ENCODE measurements around the gene PDE4D.
"Not testable (repeated sequence)": the region's sequence is repeated elsewhere in the genome, so short reads cannot be mapped to it uniquely, and the experiment has no call there.

PDE4D gene

DNA sequence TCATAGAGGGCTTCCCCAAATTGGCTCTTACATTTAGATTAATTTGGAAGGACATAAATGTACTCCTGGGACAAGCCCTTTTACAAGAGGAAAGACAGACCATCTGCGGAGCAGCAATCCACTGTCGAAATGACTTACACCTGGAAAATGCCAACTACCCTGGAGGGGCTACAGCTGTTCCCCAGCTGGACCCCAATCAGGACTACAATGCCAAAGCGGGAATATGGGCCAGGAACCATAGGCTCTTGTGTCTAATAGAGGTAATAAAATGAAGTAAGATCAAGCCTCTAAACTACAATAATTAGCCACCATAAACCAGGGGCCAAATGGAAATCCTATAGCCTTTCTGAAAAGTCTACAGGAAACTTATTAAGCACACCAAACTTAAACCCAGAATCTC, 581.3 kb downstream of the PDE4D start:
- no peak for DNase-seq

DNA sequence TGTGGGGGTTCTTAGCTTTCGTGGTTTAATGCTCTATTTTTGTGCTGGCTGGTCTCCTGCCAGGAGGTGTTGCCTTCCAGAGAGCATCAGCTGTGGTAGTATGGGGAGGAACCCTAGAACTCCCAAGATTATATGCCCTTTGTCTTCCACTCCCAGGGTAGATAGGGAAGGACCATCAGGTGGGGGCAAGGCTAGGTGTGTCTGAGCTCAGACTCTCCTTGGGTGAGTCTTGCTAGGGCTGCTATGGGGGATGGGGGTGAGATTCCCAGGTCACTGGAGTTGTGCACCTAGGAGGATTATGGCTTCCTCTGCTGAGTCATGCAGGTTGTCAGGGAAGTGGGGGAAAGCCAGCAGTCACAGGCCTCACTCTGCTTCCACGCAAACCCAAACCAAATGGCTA, 584.8 kb downstream of the PDE4D start:
- not testable (repeated sequence) for DNase-seq

DNA sequence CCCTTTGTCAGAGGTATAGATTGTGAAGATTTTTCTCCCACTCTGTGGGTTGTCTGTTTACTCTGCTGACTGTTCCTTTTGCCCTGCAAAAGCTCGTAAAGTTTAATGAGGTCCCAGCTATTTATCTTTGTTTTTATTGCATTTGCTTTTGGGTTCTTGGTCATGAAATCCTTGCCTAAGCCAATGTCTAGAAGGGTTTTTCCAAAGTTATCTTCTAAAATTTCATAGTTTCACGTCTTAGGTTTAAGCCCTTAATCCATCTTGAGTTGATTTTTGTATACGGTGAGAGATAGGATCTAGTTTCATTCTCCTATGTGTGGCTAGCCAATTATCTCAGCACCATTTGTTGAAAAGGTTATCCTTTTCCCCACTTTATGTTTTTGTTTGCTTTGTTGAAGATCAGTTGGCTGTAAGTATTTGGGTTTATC, 590.2 kb downstream of the PDE4D start:
- DNase-seq, result not testable (repeated sequence)

DNA sequence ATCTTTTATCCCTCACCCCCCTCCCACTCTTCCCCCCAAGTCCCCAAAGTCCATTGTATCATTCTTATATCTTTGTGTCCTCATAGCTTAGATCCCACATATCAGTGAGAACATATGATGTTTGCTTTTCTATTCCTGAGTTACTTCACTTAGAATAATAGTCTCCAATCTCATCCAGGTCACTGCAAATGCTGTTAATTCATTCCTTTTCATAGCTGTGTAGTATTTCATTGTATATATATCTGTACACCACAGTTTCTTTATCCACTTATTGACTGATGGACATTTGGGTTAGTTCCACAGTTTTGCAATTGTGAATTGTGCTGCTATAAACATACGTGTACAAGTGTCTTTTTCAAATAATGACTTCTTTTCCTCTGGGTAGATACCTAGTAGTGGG, 591.0 kb downstream of the PDE4D start:
- not testable (repeated sequence) for DNase-seq

DNA sequence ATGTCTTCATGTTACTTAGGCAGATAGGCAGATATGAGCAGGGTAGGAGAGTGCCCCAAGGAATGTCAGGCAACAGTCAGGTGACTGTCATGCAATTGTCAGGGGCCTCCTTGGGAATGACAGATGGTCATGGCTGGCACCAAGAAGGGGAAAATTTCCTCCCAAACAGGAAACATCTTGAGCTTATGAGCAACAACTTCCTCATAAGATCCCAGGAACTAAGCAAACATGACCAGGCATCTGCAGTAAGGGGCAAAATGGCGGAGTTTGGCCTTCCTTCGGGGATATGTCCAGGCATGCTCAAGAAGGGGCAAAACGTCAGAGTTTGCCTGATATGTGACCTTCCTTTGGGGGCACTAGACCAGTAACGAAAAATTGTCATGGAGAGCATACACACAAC, 591.8 kb downstream of the PDE4D start:
- DNase-seq, result no peak

DNA sequence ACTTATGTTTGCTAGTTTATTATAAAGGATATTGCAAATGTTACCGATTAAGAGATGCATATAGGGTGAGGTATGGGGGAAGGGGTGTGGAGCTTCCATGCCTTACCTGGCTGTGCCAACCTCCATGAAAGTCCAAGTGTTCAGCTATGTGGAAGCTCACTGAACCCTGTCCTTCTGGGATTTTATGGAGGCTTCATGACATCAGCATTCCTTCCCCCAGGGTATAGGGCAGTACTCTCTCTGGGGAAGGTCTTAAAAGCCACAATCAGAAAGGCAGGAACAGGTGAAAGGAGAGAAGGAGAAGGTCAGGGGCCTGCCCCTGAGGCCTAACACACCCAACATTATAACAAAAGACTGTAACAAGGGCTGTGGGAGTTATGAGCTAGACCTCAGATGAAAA, 592.6 kb downstream of the PDE4D start:
- DNase-seq, result no peak

DNA sequence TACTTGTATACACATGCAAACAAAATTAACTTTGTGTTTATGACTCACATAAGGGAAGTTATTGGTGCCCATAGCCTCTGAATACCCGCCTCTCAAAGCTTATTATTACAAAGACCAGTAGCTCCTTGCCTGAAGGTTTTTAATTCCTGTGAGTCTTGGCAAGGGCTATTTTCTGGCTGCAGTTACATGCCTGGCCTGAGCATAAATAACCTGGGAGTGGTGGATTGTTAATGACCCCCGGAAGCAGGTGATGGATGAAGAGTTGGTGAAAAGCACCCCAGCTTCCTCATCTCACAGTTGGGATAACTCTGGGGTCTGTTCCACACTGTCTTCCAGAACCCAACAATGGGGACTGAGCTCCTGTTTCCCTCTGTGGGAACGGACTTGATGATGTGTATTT, 594.5 kb downstream of the PDE4D start:
- no peak for DNase-seq

DNA sequence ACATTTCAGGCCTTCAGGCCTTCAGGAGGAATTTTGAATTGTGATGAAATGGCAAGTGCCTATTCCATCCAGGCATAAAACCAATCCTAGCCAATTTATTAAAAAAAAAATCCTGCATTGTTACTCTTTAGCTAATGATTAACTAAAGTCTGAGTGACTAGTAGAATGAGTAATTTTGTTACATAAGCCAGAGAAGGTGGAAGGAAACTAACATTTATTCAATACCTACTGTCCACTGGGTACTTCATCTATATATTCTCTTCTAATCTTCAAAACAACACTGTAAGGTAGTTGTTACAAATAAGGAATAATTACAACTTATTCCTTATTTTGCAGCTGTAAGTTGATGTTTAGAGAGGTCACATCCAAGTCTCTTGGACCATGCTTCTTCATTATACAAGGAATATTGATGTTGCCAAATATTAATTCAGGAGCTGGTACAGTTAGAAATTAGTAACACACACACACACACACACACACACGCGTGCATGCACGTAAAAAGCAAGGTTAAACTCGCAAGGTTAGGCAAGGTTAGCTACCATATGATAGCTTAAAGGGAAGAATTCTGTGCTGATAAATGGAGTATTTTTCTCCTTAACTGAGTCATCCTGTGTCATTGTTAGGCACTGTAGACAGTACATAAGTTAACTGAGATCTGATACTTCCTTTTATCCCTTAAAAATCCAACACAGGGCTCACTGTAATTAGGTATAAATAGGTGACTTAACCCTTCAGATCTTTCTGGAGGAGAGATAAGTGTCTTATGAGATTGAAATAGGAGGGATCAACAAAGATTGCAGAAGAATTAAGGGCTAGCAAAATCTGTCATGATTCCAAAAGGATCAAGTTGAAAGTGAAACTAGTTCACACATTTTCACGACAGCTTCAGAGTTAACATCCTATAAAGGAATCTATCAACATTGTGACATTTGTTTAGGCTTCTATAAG, 596.9 kb downstream of the PDE4D start:
- no peak for DNase-seq

DNA sequence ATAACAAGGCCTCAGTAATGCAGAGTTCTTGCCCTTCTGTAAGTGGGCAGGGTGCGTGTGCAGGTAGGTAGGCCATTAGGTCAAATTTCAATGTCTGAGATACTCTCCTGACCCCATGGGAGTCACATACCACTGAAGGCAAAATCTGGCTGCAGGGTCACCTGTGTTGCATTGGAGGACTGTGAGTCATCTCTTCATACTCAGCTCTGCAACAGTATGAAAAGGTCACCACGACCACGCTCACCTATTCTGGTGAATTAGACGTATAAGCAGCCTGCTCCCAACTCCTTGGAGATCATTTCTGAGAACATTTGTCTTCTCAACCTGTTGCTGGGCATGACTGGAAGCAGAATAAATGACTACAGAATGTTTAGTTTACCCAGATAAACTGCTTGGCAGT, 599.8 kb downstream of the PDE4D start:
- DNase-seq, result no peak

DNA sequence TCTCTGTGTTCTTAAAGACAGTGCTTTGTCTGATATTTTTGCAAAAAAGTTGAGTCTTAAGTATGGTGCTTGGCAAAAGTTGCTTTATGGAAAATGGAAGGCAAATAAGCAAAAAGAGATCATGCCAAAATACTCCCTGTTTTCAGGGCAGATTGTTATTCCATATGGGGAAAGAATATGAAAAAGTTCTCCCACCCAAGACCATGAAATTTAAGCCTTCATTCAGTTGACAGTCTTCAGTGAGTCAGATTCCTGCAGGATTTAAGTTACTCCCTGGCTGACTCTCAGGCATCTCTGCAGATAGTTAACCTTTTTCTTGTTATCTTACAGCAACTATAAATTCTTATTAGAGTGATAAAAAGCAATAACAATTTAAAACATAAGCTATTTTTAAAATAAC, 601.6 kb downstream of the PDE4D start:
- DNase-seq, result no peak

DNA sequence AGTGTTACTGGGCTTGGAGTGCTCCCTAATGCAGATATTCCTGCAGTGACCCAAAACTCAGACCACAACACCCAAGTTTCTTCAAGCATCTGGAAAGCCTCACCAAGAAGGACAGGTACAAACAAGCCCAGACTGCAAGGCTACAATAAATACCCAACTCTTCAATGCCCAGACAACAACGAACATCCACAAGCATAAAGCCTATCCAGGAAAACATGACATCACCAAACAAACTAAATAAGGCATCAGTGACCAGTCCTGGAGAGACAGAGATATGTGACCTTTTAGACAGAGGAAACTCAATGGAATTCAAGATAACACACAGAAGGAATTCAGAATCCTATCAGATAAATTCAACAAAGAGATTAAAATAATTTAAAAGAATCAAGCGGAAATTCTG, 605.6 kb downstream of the PDE4D start:
- DNase-seq, result no peak

DNA sequence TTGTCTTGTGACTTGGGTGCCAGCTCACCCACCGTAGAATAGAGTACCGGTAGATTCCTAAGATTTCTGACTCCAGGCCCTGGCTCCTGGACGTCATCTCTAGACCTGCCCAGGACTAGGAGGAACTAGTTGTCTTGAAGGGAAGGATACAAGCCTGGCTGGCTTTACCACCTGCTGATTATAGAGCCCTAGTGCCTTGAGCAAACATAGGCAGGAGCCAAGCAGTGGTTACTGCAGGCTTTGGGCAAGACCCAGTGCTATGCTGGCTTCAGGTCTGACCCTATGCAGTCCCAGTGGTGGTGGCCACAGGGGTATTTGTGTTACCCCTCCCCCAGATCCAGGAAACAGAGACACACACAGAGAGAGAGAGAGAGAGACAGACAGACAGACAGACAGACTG, 606.2 kb downstream of the PDE4D start:
- no peak for DNase-seq

DNA sequence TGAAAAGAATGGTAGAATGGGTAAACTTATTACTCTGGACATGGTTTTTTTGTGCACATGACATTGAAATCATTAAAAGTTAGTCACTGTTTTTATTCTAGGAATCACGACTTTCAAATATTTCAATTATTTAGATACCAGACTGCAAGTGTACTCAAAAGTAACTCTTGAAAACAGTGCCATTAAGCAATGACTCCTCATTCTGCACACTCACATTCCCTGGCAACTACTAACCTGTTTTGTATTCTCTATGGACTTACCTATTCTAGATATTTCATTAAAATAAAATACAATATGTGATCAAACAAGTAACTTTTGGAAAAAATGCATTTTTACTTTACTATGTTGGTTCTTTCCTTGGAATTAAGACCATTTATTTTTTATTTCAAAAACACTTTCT, 607.0 kb downstream of the PDE4D start:
- DNase-seq, result no peak

DNA sequence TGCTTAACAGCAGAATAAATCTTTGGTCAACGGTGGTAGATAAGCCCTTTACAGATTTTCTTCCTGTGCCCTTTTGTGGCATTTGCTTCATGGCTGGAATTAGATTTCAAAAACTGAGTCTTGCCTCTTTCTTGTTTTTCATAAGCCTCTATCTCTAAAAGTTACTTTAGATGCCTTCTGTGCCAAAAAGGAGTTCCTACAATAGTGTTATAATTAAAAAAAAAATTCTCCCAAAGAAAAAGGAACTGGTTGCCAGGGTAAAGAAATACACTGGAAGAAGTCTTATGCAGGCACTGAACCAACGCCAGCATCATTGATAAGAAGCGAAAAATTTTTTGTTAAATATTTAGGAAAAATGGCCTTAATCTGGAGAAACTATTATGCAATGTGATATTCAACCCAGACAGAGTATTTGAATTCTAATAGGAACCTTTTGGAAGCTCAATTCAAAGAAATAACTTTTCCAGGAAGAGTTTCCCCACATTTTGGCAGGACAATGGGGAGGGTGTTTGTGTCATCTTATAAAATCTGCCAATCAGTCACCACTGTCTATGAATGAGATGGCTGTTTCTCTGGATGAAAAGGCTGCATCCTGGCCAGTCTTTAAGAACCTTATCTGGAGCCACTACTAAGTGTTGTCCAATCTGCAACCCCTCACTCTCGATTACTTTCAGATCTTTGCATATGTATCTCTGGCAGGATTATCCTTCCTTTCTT, 608.1 kb downstream of the PDE4D start:
- no peak for DNase-seq

DNA sequence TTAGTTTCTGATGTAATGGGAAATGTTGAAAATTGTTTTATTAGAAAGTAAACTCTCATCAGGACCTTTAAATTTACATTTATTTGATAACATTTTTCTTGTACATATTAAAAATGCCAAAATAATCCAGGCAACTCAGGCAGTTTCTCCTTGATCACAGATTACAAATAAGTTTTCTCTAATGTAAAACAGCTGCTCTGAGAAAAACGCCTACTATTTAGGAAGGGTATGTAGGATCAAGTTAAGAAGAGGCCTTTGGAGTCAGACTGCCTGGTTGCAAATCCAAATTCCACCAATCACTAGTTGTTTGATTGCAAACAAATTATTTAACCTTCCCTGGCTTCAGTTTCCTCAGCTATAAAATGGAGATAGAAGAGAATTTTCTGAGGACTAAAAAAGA, 610.8 kb downstream of the PDE4D start:
- no peak for DNase-seq

DNA sequence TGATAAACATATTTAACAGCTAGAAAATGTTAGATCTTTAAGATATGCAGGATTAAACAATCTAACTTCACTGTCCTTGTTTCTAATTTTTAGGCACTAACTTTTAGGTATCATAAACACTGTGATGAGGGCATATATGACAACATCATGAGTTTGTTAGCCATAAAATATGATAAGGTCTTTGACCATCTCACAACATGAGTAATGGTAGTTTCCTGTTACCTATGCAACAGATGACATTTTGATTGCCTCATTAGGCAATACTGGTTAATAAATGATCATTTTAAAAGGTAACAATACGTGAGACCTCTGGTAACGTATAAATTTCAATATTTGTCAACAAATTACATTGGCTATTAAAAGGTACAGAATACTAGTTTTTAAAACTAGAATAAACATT, 613.5 kb downstream of the PDE4D start:
- DNase-seq, result no peak

DNA sequence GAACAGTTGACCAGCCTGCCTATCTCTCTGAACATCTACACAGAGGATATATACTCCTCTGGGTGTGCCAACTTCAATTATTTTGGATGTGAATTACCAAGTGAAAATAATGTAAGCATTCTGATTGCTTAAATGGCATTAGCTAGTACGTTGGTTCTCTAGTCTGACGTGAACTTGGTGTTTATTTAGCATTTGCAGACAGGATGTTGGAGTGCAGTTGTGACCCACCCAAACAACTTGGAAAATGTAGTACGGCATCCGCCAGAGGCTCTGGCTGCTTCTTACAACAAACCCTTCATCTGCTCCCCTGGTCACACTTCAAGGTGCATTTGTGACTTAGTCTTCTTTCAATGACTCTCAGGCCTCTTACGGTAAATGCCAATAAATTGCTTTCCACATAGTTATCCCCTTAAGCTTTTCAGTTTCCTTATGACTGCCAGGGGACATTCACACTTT, 616.6 kb downstream of the PDE4D start:
- DNase-seq, result no peak

DNA sequence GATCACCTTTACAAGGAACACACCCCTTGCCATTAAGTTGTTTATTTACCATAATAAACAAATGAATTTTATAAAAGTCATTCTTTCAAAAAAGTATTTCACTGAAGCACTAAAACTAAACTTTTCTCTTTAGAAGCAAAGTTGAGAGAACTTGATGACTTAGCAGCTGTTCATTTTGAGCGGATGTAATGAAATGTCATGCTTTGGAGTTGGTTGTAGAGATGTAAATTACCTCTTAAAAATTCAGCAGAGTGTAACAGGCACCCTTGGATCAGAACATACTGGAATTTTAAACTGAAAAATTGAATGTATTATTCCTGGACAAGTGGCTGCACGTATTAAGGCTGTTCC, 617.2 kb downstream of the PDE4D start:
- no peak for DNase-seq

DNA sequence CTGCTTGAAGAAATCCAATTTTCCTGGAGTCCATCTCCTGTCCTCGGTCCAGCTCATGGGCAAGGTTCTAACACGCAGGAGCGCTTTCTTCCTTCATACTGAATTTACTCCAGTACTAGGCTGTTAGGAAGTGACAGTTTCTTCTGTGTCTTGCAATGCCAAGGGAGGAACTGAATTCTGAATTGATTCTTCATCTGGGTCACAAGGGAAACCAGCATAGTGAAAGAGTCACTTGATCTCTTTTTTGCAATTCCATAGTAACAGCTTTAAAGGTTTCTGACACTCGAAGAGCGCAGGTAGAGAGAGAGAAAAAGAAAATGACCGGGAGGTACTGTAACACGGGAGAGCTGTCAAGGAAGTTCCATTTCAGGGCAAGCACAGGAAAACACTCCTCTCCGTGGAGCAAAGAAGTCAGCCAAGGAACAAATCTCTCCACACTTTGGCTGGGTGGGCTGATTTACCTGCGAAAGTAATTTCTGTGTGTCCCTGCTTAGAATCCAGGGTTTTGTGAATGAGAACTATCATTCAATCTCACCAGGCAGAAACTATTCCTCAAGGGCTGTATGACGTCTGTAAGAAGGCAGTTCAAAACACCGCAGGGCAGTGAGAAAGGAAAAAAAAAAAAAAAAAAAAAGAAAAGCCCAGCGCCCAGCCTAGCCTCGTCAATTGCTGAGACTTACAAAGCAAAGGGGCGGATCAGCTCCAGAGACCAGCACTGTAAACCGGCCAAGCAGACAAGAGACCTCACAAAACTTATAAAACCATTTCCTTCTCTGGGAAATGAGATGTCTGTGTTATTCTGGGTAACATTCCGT, 617.8 kb downstream of the PDE4D start:
- DNase-seq, result no peak

DNA sequence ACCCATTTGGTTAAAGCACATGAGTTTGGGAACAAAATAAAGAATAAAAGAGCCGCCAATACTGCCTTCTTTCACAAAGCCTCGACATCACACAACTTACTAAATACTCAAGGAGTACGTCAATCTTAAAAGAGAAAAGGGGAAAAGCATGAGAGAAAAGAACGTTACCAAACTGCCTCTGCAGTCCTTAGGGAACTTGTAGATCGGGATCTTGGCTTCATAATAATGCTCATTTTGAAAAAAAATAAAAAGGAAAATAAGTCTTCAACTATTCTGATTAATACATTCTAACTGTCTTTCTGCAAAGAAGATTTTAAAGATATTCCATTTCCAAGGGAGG, 618.4 kb downstream of the PDE4D start:
- no peak for DNase-seq

DNA sequence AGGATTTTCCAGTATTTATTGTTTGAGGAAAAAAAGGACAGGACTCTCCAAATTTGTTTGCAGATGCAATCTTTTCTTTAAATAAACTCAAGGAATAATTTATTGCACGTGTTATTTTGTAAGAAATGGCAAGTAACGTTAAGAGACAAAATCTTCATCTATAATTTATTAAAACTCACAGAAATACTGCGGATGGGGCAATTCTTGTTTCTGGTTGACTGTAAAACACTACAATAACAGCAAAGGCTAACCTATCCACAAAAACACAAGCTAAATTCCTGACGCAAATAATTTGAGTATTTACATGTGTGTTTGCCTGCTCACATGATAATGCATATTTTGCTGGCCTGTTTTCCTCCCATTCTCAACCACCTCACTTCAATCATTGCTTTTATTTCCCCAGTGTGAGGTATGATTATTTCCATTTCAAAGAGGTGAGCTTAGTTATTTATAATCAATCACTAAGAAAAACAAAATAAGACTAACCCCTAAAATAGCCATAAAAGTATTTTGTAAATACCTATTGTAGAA, 619.4 kb downstream of the PDE4D start:
- no peak for DNase-seq

DNA sequence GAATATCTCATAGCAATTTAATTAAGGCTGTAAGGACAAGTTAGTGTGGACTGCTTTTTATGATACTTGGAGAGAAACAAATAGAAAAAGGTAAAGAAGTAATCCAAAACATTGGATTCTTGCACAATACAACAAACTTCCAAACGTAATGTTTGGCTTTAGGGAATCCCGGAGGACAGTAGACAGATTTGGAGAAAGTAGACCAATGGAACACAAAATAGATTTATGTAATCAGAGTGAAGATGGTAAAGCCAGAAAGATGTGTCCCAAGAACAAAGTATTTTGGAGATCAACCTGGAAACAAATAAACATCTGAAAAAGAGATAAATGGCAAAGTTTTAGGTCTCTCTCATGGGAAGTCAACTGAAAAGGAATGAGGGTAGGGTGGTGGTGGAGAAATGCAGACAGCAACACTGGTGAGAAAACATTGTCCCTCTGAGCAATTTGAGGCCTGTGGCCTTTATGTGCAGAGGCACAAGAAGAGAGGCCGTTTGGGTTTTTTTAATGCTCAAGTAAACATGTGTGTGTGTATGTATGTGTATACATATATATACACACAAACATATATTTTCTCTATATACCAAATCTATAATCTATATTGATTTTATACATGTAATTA, 620.6 kb downstream of the PDE4D start:
- DNase-seq, result no peak
